Choroid plexus epithelial cell (primary cell): ENCODE measurements around the gene ZCCHC14.

Experiments used
- DNase-seq: peaks from one replicate; pipeline ENCODE4 v3.0.0-alpha.2; 2010; ENCODE audit warnings: low read depth
- H3K4me3 ChIP-seq: 2 replicates; pipeline ENCODE4 v1.5.1; 2011; ENCODE audit warnings: low read depth, mild to moderate bottlenecking, control low read depth, low read length, moderate library complexity
- TF ChIP-seq, protein P1 (sequence below): conservative IDR thresholded peaks from 2 replicates; pipeline ENCODE4 v1.5.1; 2011; ENCODE audit warnings: low read depth, mild to moderate bottlenecking, control low read depth, inconsistent platforms, low read length, moderate library complexity

The ZCCHC14 gene

GRCh38 chr16:87438611-87438985, 54.2 kb downstream of the ZCCHC14 start:
- TF ChIP-seq, protein P1, sequence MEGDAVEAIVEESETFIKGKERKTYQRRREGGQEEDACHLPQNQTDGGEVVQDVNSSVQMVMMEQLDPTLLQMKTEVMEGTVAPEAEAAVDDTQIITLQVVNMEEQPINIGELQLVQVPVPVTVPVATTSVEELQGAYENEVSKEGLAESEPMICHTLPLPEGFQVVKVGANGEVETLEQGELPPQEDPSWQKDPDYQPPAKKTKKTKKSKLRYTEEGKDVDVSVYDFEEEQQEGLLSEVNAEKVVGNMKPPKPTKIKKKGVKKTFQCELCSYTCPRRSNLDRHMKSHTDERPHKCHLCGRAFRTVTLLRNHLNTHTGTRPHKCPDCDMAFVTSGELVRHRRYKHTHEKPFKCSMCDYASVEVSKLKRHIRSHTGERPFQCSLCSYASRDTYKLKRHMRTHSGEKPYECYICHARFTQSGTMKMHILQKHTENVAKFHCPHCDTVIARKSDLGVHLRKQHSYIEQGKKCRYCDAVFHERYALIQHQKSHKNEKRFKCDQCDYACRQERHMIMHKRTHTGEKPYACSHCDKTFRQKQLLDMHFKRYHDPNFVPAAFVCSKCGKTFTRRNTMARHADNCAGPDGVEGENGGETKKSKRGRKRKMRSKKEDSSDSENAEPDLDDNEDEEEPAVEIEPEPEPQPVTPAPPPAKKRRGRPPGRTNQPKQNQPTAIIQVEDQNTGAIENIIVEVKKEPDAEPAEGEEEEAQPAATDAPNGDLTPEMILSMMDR: no peak
- DNase-seq: no peak

GRCh38 chr16:87437911-87438610, 54.8 kb downstream of the ZCCHC14 start:
- H3K4me3 ChIP-seq: no peak overlapping the region
- DNase-seq: no peak
- TF ChIP-seq, protein P1: no peak

More at GRCh38 chr16:87438611-87438985, 54.2 kb downstream of the ZCCHC14 start:
- no peak overlapping the region for H3K4me3 ChIP-seq

GRCh38 chr16:87437327-87437726, 55.5 kb downstream of the ZCCHC14 start:
- no peak for DNase-seq
- H3K4me3 ChIP-seq: no peak overlapping the region
- TF ChIP-seq, protein P1: no peak

DNA sequence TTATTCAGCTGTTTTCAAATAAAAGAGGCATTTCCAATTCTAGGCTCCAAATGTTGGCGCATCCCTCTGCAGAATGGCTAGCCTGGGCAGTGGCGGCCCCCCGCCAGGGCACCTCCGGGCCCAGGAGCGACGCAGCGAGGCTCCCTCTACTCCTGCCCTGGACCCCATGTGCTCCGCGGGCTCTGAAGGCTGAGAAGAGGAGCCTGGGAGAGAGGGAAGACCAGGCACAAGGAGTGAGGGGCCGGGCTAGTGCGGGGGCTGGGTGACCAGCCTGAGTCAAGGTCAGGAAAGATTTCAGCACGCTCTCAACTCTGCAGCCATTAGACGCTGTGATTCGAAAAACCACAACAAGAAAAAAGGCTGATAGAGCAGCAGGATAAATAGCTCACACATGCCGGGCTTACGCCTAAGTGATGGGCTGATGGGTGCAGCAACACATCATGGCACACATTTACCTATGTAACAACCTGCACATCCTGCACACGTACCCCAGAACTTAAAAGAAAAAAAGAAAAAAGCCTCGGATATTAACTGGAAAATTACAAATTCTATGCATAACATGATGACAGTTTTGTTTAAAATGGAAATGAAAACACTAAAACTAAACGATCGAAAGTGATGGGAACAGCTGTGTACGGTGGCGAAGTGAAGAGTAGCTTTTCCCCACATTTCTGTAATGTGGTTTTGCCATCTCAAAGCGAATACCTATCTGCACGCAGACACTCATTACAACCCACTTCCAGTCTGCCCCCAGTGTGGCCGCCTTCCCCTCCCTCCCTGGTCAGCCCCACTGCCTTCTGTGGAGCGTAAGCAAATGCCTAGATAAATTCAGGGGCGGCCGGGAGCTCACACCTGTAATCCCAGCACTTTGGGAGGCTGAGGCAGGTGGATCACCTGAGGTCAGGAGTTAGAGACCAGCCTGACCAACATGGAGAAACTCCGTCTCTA, 56.3 kb downstream of the ZCCHC14 start:
- TF ChIP-seq, protein P1: no peak
- peak; percentile 66 for DNase-seq
- peak overlapping the region; percentile 22 for H3K4me3 ChIP-seq

- TF ChIP-seq, protein P1: no peak
- no peak overlapping the region for H3K4me3 ChIP-seq
- peak; percentile 77 for DNase-seq
Observed at GRCh38 chr16:87435372-87436224, 57.2 kb downstream of the ZCCHC14 start.

- H3K4me3 ChIP-seq: no peak overlapping the region
- TF ChIP-seq, protein P1: no peak
- no peak for DNase-seq
Observed at GRCh38 chr16:87434146-87434667, 58.6 kb downstream of the ZCCHC14 start.
